SKM-1 (cell line): ENCODE data around the gene IDH2.
"Not testable (repeated sequence)": the region's sequence is repeated elsewhere in the genome, so short reads cannot be mapped to it uniquely, and the experiment has no call there.

Experiments
- DNase-seq: peaks from one replicate; lab custom pipeline; 2025; ENCODE audit not compliant: unreplicated experiment; lab: John Stamatoyannopoulos, UW

IDH2 gene

DNA sequence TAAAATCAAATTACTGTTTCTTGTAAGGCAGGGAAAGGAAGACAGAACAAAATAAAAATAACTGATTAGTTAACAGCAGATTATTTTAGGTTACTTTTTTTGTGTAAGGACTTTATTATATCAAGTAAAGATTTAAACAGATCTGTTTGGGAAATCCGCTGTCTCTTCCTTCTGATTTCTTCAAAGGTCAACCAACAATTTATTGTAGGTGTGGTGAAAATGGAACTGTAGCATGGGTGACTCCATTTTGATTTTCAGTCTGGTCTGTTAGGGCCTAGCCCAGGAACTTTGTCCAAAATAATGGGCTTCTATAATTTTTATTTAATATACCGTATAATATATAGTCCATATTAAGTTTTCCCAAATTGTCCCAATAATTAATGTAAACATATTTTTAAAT, 13.5 kb upstream of the IDH2 start:
- DNase-seq: no peak

- no peak for DNase-seq
Measured at GRCh38 chr15:90114451-90114901, 12.2 kb upstream of the IDH2 start.

GRCh38 chr15:90113166-90113565, 10.9 kb upstream of the IDH2 start:
- DNase-seq: no peak

- not testable (repeated sequence) for DNase-seq
Measured at GRCh38 chr15:90109163-90109751, 7.0 kb upstream of the IDH2 start.

DNA sequence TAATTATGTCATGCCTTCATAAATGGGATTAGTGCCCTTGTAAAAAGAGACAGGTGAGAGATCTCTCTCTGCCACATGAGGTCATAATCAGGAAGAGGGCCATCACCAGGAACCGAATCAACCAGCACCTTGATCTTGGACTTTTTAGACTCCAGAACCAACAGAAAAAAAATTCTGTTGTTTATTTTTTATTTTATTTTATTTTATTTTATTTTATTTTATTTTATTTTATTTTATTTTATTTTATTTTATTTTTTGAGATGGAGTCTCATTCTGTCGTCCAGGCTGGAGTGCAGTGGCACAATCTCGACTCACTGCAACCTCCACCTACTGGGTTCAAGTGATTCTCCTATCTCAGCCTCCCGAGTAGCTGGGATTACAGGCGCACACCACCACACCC, 5.8 kb upstream of the IDH2 start:
- not testable (repeated sequence) for DNase-seq

- DNase-seq: no peak
Measured at GRCh38 chr15:90106522-90107117, 4.4 kb upstream of the IDH2 start.

DNA sequence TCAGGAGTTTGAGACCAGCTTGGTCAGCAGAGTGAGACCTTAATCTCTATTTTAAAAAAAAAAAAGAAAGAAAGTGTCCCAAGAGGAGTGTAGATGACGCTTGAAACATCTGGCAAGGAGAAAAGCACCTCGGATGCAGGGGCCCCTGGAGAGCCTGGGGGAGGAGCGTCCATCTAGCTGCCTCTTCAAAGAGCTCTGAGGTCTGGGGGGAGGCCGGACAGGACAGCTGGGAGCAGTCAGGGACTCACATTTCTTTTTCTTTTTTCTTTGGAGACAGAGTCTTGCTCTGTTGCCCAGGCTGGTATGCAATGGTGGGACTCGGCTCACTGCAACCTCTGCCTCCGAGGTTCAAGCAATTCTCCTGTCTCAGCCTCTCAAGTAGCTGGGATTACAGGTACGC, 3.3 kb upstream of the IDH2 start:
- no peak for DNase-seq

DNA sequence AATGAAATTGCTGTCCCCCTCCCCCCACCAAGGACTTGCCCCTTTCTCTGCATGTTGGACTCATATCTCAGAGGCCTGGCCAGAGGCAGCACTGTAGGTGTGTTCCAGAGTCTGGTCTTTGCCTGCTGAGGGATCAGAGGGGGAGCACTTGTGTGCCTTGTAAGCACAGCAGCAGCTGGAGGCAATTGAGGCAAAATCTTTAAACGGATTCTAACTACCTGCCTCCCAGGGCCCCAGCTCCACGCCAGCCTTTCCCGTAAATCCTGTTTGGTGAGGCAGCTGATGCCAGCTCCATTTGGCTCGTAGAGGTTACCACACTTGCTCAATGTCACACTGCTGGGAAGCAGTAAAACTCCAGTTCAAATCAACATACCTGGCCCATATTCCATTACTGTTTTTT, 2.3 kb upstream of the IDH2 start:
- no peak for DNase-seq

DNA sequence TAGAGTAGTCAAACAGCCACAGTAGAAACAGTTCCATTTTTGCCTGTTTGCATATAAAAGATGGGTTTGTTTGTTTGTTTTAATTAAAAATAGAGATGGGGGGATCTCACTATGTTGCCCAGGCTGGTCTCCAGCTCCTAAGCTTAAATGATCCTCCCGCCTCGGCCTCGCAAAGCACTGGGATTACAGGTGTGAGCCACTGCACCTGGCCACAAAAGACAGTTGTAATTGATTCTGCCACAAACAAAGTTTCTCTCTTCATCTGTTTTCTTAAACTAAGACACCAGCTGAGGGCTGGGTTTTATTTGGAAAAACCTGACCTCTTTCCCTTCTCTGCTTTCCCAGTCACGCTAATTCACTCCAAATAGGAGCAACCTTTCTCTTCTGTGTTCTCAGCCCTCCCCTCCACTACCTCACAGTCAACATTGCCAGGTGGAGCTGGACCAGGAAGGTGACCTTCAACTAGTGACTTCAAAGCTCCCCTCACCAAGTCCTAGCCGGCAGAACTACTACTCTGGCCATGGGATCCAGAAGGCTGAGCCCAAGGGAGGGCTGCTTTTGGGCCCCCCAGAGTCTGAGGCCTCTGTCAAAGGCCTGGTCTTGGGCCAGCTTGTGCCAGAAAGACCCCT, 1.5 kb upstream of the IDH2 start:
- DNase-seq: no peak

DNA sequence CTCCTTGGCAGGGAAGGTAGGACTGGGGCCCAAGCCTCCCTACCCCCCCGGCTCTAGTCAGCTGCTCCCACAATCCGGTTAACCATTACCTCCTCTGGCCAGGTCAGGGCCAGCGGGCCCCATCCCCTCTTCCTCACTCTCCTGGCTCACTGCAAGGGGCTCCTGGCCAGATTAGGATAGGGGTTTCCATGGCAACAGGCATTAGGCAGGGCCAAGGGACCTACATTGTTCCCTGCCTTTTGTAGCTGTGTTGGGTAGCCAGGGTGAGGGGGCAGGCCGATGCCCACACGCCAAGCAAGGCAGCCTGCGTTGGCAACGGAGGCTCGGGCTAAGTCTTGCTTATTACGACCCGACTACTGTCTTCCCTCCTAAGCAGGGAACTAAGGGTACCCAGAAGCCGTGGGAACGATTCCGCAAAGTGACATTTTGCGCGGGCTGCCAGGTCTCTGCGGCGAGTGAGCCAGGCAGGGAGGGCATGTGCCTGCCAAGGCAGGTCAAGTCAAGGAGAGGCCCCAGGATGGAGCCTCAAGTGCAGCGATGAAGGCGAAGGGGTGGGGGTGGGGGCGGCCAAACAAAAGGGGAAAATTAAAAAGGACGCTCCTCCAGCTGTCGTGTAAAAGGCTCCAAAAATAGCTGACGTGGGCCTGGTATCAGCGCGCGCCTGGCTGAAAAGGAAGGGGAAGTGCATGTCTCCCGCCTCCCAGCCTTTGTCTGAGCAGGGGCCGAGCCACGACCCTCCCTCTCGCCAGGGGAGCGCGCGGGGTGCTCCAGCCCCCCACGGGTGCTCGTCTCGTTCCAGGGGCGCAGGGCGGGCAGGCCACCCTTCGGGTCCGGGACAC, 919 bp downstream of the IDH2 start:
- peak; percentile 17 for DNase-seq

DNA sequence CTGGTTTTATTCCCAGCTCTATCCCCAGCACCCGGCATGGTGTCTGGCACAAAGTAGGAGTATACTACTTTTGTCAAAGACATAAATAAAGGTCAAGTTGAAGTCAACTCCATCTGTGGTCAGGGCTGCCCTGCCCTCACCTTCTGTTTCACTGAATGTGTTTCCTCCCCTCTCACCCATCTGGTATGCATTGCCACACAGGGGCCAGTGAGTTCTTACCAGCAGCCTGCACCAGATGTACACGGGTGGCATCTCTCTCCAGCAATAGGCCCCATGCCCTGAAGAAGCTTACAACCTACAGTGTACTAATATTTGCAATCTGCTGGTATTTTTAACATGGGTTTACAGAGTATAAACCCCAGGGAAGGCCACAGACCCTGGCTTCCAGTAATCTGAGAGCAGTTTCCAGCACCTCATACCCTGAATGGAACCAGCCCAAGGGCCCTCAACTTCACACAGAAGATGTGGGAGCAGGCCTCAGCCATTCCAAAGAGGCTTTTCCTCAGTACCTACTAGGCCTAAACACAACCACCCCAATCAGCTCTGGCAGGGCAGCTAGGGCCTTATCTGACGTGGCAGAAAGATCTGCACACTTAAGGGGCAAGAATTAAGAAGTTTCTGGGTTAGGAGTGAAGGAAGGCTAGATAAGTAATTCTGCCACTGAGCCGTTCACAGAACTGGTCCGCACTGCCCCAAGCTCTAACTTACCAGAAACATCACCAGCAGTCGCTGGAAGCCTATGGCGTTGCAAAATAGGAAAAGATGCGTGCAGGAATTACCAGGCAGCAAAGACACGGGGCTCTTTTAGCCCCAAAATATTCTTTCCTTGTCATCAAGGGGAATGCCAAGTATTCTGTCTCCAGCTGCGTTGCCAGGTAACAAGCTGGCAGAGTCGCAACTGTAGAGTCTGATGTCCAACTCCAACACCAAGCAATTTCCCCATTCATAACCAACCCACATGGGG, 2.1 kb downstream of the IDH2 start:
- no peak for DNase-seq

DNA sequence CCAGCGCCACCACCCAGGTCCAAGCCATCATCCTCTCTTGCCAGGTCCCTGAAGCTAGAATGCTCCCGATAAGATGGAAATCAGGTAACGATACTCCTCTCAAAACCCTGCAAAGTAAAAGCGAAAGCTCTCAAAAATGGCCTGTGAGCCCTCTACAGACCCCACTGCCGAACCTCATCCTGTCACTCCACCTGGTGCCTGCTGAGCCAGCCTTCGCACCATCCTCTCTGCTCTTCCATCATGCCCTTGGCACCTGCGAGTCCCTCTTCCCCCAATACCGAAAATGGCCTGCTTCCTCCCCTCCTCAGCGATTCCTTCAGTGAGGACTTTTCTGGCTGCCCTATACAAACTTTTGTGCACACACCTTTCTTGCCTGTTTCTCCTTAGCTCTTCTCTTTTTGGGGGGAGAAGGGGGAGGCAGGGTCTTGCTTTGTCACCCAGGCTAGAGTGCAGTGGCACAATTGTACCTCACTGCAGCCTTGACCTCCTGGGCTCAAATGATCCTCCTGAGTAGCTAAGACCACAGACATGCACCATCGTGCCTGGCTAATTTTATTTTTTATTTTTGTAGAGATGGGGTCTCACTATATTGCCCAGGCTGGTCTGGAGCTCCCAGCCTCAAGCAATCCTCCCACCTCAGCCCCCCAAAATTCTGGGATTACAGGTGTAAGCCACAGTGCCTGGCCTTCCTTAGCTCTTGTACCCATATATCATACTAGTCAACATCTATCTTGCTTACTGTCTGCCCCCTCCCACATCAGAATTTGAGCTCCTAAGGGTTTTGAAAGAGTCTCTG, 3.0 kb downstream of the IDH2 start:
- DNase-seq: no peak

DNA sequence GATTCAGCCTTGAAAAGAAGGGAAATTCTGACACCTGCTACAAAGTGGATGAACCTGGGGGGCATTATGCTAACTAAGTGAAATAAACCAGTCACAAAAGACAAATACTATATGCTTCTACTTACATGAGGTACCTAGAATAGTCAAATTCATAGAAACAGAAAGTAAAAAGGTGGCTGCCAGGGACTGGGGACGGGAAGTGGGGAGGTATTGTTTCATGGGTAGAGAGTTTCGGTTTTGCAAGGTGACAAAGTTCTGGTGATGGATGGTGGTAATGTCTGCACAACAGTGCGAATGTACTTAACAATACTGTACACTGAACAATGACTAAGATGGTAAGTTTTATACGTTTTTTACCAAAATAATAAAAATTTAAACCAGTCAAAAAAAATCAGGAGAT, 4.8 kb downstream of the IDH2 start:
- DNase-seq: no peak

DNA sequence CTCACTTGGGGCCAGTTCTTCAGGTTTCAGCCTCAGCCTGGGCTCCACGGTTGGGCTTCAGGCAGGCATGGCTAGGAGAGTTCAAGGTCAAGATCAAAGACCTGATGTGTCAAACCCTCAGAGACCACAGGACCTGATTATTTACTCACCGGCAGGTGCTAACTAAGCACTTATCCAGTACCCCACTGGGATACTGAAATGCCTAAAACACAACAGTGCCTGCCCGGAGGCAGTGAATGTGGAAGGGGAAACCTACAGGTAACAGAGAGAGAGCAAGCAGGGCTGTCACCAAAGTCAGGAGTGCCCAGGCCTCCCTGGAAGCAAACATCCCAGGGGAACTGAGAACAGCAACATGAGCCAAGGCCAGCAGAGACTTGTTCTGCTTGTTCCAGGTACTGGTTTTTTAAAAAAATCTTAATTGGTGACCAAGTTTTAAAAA, 6.7 kb downstream of the IDH2 start:
- no peak for DNase-seq

- no peak for DNase-seq
Measured at GRCh38 chr15:90091156-90091931, 10.9 kb downstream of the IDH2 start.

GRCh38 chr15:90090226-90090848, 11.9 kb downstream of the IDH2 start:
- no peak for DNase-seq

DNA sequence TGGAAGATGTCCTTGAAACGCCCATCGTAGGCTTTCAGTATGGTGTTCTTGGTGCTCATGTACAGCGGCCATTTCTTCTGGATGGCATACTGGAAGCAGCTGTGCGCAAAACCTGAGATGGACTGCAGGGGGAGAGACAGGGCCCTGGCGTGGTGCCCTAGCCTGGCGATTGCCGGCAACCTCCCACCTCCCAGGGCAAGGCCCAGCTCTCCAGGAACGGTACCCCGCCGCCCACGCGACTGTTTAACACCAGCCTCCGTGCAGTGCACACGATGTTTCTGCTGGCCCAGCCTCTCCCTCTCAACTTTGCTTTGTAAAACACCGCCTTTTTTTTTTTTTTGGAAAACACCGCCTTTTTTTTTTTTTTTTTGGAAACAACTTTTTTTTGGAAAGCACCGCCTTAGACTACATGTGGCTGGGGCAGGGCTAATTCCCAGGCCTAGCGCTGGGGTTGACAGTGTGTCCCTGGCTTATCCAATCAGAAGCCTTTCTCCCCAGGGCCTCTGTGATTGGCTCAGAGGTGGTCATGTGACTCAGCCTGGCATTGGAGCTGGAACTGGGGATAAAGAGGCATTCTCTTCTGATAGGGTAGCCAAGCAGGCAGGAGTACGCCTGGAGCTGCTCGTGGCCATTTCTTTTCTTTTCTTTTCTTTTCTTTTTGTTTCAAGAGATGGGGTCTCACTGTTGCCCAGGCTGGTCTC, 14.7 kb downstream of the IDH2 start:
- DNase-seq: no peak

- DNase-seq: peak; percentile 47
Measured at GRCh38 chr15:90086868-90087268, 15.4 kb downstream of the IDH2 start.
